A673 (cell line): ENCODE results near the gene ARID5B. TPM values are rescaled to one million over a fixed set of nuclear protein-coding genes. Genes with fewer than 3 reads are reported as not detected.

Experiments
- BruUV-seq: library from RNA; stranded (reverse); fragments of 400-500 nt; replicated peaks from 2 replicates; lab custom pipeline; 2021; lab: Mats Ljungman, UMichigan
- CTCF ChIA-PET: fragments of 300-600 bp; sonication (Branson Sonifier 250); formaldehyde crosslinking; loops from one replicate; lab custom pipeline; 2022; ENCODE audit warnings: antibody characterized with exemption; lab: Charles Lee
- POLR2A ChIA-PET: fragments of 300-600 bp; sonication (Branson Sonifier 250); formaldehyde crosslinking; loops from one replicate; lab custom pipeline; 2022; ENCODE audit warnings: antibody characterized with exemption; ENCODE audit not compliant: low non-redundant PET; lab: Charles Lee
- DNase-seq: peaks from one replicate; pipeline ENCODE4 v3.0.0-alpha.2; 2015; ENCODE audit warnings: low spot score
- H3K27ac ChIP-seq: fragments of 200-600 bp; sonication (generic); 2 replicates; pipeline ENCODE4 v1.5.1; 2016; ENCODE audit warnings: mixed run types, low read depth, mild to moderate bottlenecking, mixed read lengths, antibody characterized with exemption, low read length; ENCODE audit not compliant: poor library complexity, severe bottlenecking
- H3K27me3 ChIP-seq: fragments of 200-600 bp; sonication (generic); replicated peaks from 2 replicates; pipeline ENCODE4 v1.6.1; 2017; ENCODE audit warnings: mixed run types, low read depth, mild to moderate bottlenecking, mixed read lengths, antibody characterized with exemption, low read length; ENCODE audit not compliant: insufficient read depth, poor library complexity
- H3K36me3 ChIP-seq: fragments of 200-600 bp; sonication (generic); 2 replicates; pipeline ENCODE4 v1.6.1; 2016; ENCODE audit warnings: mixed run types, mild to moderate bottlenecking, mixed read lengths, antibody characterized with exemption, low read length; ENCODE audit not compliant: insufficient read depth, poor library complexity, severe bottlenecking
- H3K4me1 ChIP-seq: fragments of 200-600 bp; sonication (generic); 2 replicates; pipeline ENCODE4 v1.6.1; 2017; ENCODE audit warnings: mixed run types, mild to moderate bottlenecking, mixed read lengths, antibody characterized with exemption, low read length; ENCODE audit not compliant: insufficient read depth, poor library complexity, severe bottlenecking
- H3K4me3 ChIP-seq: fragments of 200-600 bp; sonication (generic); 2 replicates; pipeline ENCODE4 v1.5.1; 2016; ENCODE audit warnings: low read depth, mixed run types, mild to moderate bottlenecking, mixed read lengths, low read length; ENCODE audit not compliant: poor library complexity, severe bottlenecking
- H3K9me3 ChIP-seq: fragments of 200-600 bp; sonication (generic); 2 replicates; pipeline ENCODE4 v1.6.1; 2016; ENCODE audit warnings: mixed run types, low read depth, mild to moderate bottlenecking, mixed read lengths, antibody characterized with exemption, low read length; ENCODE audit not compliant: poor library complexity, severe bottlenecking
- EZH2 ChIP-seq: fragments of 200-600 bp; sonication (generic); IDR thresholded peaks from 2 replicates; pipeline ENCODE4 v1.6.1; 2017; ENCODE audit warnings: borderline replicate concordance, low read depth, mild to moderate bottlenecking, mixed read lengths, antibody characterized with exemption, low read length; ENCODE audit not compliant: poor library complexity, severe bottlenecking
- intact Hi-C: fragments of 100-400 bp; cut with micrococcal nuclease; formaldehyde crosslinking; loops from one replicate; pipeline ENCODE4 v1.10.0; 2022; ENCODE audit not compliant: unreplicated experiment
- total RNA-seq: library from RNA; stranded (reverse); gene quantifications from 2 replicates; pipeline ENCODE4 v1.2.3, GENCODE V29; 2021
- TF ChIP-seq, protein P1 (sequence below): fragments of 300-800, 200-600 bp; sonication (generic); conservative IDR thresholded peaks from 2 replicates; pipeline ENCODE4 v1.5.1; 2017; ENCODE audit warnings: low read depth, mild to moderate bottlenecking, antibody characterized with exemption, low read length, moderate library complexity, mixed read lengths

The ARID5B gene
- total RNA-seq, 1 experiment from 2014 or later = 29.0 TPM

- ChIA-PET POLR2A (no interaction called here), CTCF (no interaction called here)
- Histone ChIP-seq H3K27ac (no peak overlapping the region), H3K4me1 (peaks cover 26% of the 10 kb centered on the region), H3K9me3 (no peaks in the 10 kb centered on the region), H3K27me3 (no peaks in the 10 kb centered on the region), H3K4me3 (no peak overlapping the region), H3K36me3 (no peaks in the 10 kb centered on the region)
- no TSS peak for BruUV-seq
- DNase-seq = no peak
- TF ChIP-seq, protein P1, sequence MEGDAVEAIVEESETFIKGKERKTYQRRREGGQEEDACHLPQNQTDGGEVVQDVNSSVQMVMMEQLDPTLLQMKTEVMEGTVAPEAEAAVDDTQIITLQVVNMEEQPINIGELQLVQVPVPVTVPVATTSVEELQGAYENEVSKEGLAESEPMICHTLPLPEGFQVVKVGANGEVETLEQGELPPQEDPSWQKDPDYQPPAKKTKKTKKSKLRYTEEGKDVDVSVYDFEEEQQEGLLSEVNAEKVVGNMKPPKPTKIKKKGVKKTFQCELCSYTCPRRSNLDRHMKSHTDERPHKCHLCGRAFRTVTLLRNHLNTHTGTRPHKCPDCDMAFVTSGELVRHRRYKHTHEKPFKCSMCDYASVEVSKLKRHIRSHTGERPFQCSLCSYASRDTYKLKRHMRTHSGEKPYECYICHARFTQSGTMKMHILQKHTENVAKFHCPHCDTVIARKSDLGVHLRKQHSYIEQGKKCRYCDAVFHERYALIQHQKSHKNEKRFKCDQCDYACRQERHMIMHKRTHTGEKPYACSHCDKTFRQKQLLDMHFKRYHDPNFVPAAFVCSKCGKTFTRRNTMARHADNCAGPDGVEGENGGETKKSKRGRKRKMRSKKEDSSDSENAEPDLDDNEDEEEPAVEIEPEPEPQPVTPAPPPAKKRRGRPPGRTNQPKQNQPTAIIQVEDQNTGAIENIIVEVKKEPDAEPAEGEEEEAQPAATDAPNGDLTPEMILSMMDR = no peak
- TF ChIP-seq EZH2 = no peak
- intact Hi-C loops = no loop called here
Measured at GRCh38 chr10:61912981-61913380, 11.5 kb downstream of the ARID5B start.

DNA sequence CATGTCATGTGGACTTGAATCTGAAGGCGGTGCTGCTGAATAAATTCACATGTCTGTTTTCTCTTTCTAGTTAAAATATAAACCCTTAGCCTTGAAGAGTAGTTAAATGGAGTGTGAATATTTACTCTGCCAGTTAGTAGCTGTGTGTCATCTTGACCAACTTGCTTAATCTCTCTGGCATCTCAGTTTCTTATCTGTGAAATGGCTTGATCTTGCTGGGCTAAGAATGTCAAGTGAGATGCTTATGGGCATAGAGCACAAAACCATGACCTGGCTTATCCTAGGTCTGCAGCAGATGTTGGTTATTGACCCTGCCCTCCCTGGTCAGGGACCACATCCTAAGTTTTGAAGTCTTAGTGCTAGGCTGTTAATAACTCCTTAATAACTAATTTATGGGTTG is 16.6 kb downstream of the ARID5B start:
- intact Hi-C loops = no loop called here
- no peaks in the 10 kb centered on the region for H3K27me3 ChIP-seq
- no peaks in the 10 kb centered on the region for H3K36me3 ChIP-seq
- ChIA-PET POLR2A (no interaction called here), CTCF (no interaction called here)
- TF ChIP-seq, protein P1 = no peak
- TF ChIP-seq EZH2 = no peak
- H3K9me3 ChIP-seq = no peaks in the 10 kb centered on the region
- H3K4me3 ChIP-seq = no peak overlapping the region
- no peak overlapping the region for H3K27ac ChIP-seq
- peaks cover 9% of the 10 kb centered on the region for H3K4me1 ChIP-seq
- no peak for DNase-seq
- BruUV-seq = no TSS peak

DNA sequence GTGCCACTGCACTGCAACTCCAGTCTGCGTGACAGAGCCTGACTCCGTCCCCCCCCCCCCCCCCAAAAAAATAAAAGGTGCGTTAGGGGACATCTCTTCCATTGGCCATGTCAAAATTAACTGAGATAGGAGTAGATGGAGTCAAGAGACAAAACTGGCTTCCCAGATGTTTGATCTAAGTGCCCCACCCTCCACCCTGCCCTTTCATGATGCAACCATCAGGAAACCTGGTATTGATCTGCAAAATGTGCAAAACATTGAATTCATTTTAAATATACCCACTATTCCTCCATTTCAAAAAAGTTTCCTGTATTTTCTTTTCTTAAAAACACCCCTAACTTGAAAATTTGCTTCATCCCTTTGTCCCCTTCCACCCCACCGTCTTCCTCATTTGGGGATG is 17.5 kb downstream of the ARID5B start:
- Histone ChIP-seq H3K4me1 (peaks cover 14% of the 10 kb centered on the region), H3K36me3 (no peaks in the 10 kb centered on the region), H3K4me3 (no peak overlapping the region), H3K27me3 (no peaks in the 10 kb centered on the region), H3K9me3 (no peaks in the 10 kb centered on the region), H3K27ac (no peak overlapping the region)
- ChIA-PET POLR2A (no interaction called here), CTCF (no interaction called here)
- no peak for TF ChIP-seq EZH2
- TF ChIP-seq, protein P1 = no peak
- DNase-seq = no peak
- intact Hi-C loops = no loop called here
- no TSS peak for BruUV-seq
